ENCODE measurements around the gene MICU1.

GRCh38 chr10:72335394-72336258 is 290.3 kb downstream of the MICU1 start:
- no peak for TF ChIP-seq EZH2phosphoT487 (IDR thresholded peaks at IDR 0.05; ENCODE audit: unreplicated experiment)
- no peak for TF ChIP-seq CTCF (conservative IDR thresholded peaks at IDR 0.05; ENCODE audit: low read depth in 2 of 2)
- no peak for TF ChIP-seq EZH2 (IDR thresholded peaks at IDR 0.05; ENCODE audit: low read depth, unreplicated experiment)
- TF ChIP-seq ETS1 (IDR thresholded peaks at IDR 0.05): no peak
- no peak for TF ChIP-seq CREB1 (CRISPR knock-in tag; IDR thresholded peaks at IDR 0.05; ENCODE audit: low read depth)
- TF ChIP-seq NANOG (IDR thresholded peaks at IDR 0.05; ENCODE audit: borderline replicate concordance): no peak

All from GM23338 (cell line).